ENCODE data around the gene PDE4D.

- no peak for TF ChIP-seq ARNTL (CRISPR knock-in tag; IDR thresholded peaks at IDR 0.05; ENCODE audit: borderline replicate concordance, low read depth)
- TF ChIP-seq PATZ1 (CRISPR knock-in tag; IDR thresholded peaks at IDR 0.05; ENCODE audit: borderline replicate concordance) = no peak
- TF ChIP-seq TCF4 (CRISPR knock-in tag; IDR thresholded peaks at IDR 0.05; ENCODE audit: borderline replicate concordance) = no peak
- no peak for TF ChIP-seq CSDC2 (CRISPR knock-in tag; IDR thresholded peaks at IDR 0.05)
- TF ChIP-seq CREB5 (CRISPR knock-in tag; IDR thresholded peaks at IDR 0.05; ENCODE audit: low read depth) = no peak
- TF ChIP-seq ZC3H10 (CRISPR knock-in tag; IDR thresholded peaks at IDR 0.05) = no peak
- no peak for TF ChIP-seq ZNF8 (CRISPR knock-in tag; IDR thresholded peaks at IDR 0.05)
- TF ChIP-seq CSRNP3 (CRISPR knock-in tag; IDR thresholded peaks at IDR 0.05) = no peak
Measured at GRCh38 chr5:58999804-59000203, 893.7 kb downstream of the PDE4D start.

All from SK-N-SH treated with all-trans-retinoic acid at 6 μM for 48 hours (cell line).